GM12878 (cell line): ENCODE results near the gene MEI1. TPM values are rescaled to one million over a fixed set of nuclear protein-coding genes. Genes with fewer than 3 reads are reported as not detected.

Experiments used
- ATAC-seq: fragments of 200-7000 bp; cut with Tn5 transposase; 3 replicates; pipeline ENCODE4 v1.9.1; 2020; ENCODE audit warnings: mild to moderate bottlenecking, moderate library complexity
- BruUV-seq: library from RNA; stranded (reverse); fragments of 400-500 nt; replicated peaks from 2 replicates; lab custom pipeline; 2021; lab: Mats Ljungman, UMichigan
- CTCF ChIA-PET: fragments of 300-600 bp; sonication (Branson Sonifier 250); formaldehyde crosslinking; extraction: SDS; loops from one replicate; lab custom pipeline; 2021; ENCODE audit warnings: inconsistent platforms; lab: Yijun Ruan, JAX
- POLR2A ChIA-PET: fragments of 350-600 bp; formaldehyde crosslinking; extraction: SDS; loops from one replicate; lab custom pipeline; 2021; ENCODE audit warnings: inconsistent platforms; lab: Charles Lee
- RAD21 ChIA-PET: fragments of 300-600 bp; sonication (Branson Sonifier 250); formaldehyde crosslinking; loops from one replicate; lab custom pipeline; 2023; ENCODE audit warnings: antibody characterized with exemption; ENCODE audit not compliant: unreplicated experiment; lab: Charles Lee
- SMC1A ChIA-PET: fragments of 300-600 bp; sonication (Branson Sonifier 250); formaldehyde crosslinking; loops from one replicate; lab custom pipeline; 2023; ENCODE audit not compliant: unreplicated experiment, uncharacterized antibody; lab: Charles Lee
- DNase-seq: peaks from one replicate; pipeline ENCODE4 v3.0.0-alpha.2; 2011; ENCODE audit warnings: low read depth, low spot score
- FAIRE-seq: peaks from 3 replicates; lab custom pipeline; 2011; peaks lifted over from hg19 to GRCh38; lab: Jason Lieb, UNC
- H2AFZ ChIP-seq: 2 replicates; pipeline ENCODE4 v1.6.0; 2011; ENCODE audit warnings: low read depth, low read length, control low read depth; ENCODE audit not compliant: control insufficient read depth
- H3K27ac ChIP-seq: 2 replicates; pipeline ENCODE4 v1.5.1; 2011; ENCODE audit warnings: control low read depth; ENCODE audit not compliant: control insufficient read depth, insufficient read depth
- H3K27me3 ChIP-seq, 2 experiments: replicated peaks in 1 of 2; 2 replicates each; pipeline versions ENCODE4 v1.6.0 to v1.6.1; 2011; ENCODE audit warnings: low read length in 1 of 2; ENCODE audit not compliant: control insufficient read depth in 2 of 2, insufficient read depth in 2 of 2
- H3K36me3 ChIP-seq, 2 experiments: 2 replicates each; pipeline ENCODE4 v1.5.1; 2011; ENCODE audit warnings: low read length in 1 of 2; ENCODE audit not compliant: control insufficient read depth in 2 of 2, insufficient read depth in 2 of 2
- H3K4me1 ChIP-seq: 2 replicates; pipeline ENCODE4 v1.6.1; 2011; ENCODE audit warnings: mild to moderate bottlenecking, low read length, moderate library complexity, mixed read lengths; ENCODE audit not compliant: control insufficient read depth, insufficient read depth
- H3K4me2 ChIP-seq: 2 replicates; pipeline ENCODE4 v1.6.0; 2011; ENCODE audit warnings: control low read depth; ENCODE audit not compliant: control insufficient read depth, insufficient read depth
- H3K4me3 ChIP-seq: fragments of 200-600 bp; sonication (generic); 2 replicates; pipeline ENCODE4 v1.5.1; 2016
- H3K79me2 ChIP-seq: 2 replicates; pipeline ENCODE4 v1.6.0; 2011; ENCODE audit warnings: low read length; ENCODE audit not compliant: control insufficient read depth, insufficient read depth
- H3K9ac ChIP-seq: 2 replicates; pipeline ENCODE4 v1.8.0; 2011; ENCODE audit warnings: low read length, control low read depth, mixed read lengths; ENCODE audit not compliant: control insufficient read depth, insufficient read depth
- H3K9me3 ChIP-seq: replicated peaks from 3 replicates; pipeline ENCODE4 v1.5.1; 2011; ENCODE audit warnings: mild to moderate bottlenecking, low read length; ENCODE audit not compliant: control insufficient read depth, insufficient read depth
- H4K20me1 ChIP-seq: 2 replicates; pipeline ENCODE4 v1.6.0; 2011; ENCODE audit not compliant: control insufficient read depth, insufficient read depth
- CHD4 ChIP-seq: fragments of 200-600 bp; sonication (generic); IDR thresholded peaks from 2 replicates; pipeline ENCODE4 v1.6.1; 2016; ENCODE audit warnings: mild to moderate bottlenecking
- CUX1 ChIP-seq: IDR thresholded peaks from 2 replicates; pipeline ENCODE4 v1.6.1; 2012; ENCODE audit warnings: improper control_type of control experiment, low read depth, low read length; ENCODE audit not compliant: insufficient replicate concordance
- GATAD2B ChIP-seq: fragments of 450-650 bp; conservative IDR thresholded peaks from 2 replicates; pipeline ENCODE4 v1.6.1; 2017; ENCODE audit warnings: low read depth, mild to moderate bottlenecking, moderate library complexity
- HDAC2 ChIP-seq: fragments of 200-600 bp; sonication (generic); IDR thresholded peaks from 2 replicates; pipeline ENCODE4 v1.6.1; 2017
- KDM1A ChIP-seq: fragments of 200-600 bp; sonication (generic); IDR thresholded peaks from 2 replicates; pipeline ENCODE4 v1.6.1; 2016; ENCODE audit warnings: borderline replicate concordance
- KLF5 ChIP-seq: fragments of 450-650 bp; IDR thresholded peaks from 2 replicates; pipeline ENCODE4 v1.6.1; 2014; ENCODE audit warnings: mild to moderate bottlenecking; ENCODE audit not compliant: partially characterized antibody
- NFIC ChIP-seq: IDR thresholded peaks from 2 replicates; pipeline ENCODE4 v1.6.1; 2012; ENCODE audit warnings: low read depth, mild to moderate bottlenecking, inconsistent platforms, low read length, moderate library complexity
- NFYA ChIP-seq: IDR thresholded peaks from 2 replicates; pipeline ENCODE4 v1.6.1; 2011; ENCODE audit warnings: low read depth, mild to moderate bottlenecking, low read length, improper control_type of control experiment, borderline replicate concordance
- PAX8 ChIP-seq: fragments of 450-650 bp; IDR thresholded peaks from 2 replicates; pipeline ENCODE4 v1.6.1; 2017; ENCODE audit warnings: mild to moderate bottlenecking, moderate library complexity
- RAD51 ChIP-seq: fragments of 450-650 bp; IDR thresholded peaks from 2 replicates; pipeline ENCODE4 v1.6.1; 2016; ENCODE audit warnings: moderate library complexity, mild to moderate bottlenecking, inconsistent platforms
- RELA ChIP-seq: fragments of 450-650 bp; IDR thresholded peaks from 2 replicates; pipeline ENCODE4 v1.8.0; 2014; ENCODE audit warnings: borderline replicate concordance; ENCODE audit not compliant: partially characterized antibody
- SUZ12 ChIP-seq: fragments of 200-600 bp; sonication (generic); IDR thresholded peaks from one replicate; pipeline ENCODE4 v1.6.1; 2018; ENCODE audit warnings: antibody characterized with exemption, mild to moderate bottlenecking; ENCODE audit not compliant: unreplicated experiment
- TARDBP ChIP-seq: IDR thresholded peaks from 2 replicates; pipeline ENCODE4 v1.6.1; 2016; ENCODE audit warnings: borderline replicate concordance
- WRNIP1 ChIP-seq: IDR thresholded peaks from 2 replicates; pipeline ENCODE4 v1.6.1; 2011; ENCODE audit warnings: low read depth, low read length, improper control_type of control experiment, borderline replicate concordance
- ZNF207 ChIP-seq: fragments of 450-650 bp; IDR thresholded peaks from 2 replicates; pipeline ENCODE4 v1.6.1; 2014; ENCODE audit warnings: antibody characterized with exemption, mild to moderate bottlenecking, borderline replicate concordance
- ZNF622 ChIP-seq: fragments of 450-650 bp; IDR thresholded peaks from 2 replicates; pipeline ENCODE4 v1.6.1; 2017; ENCODE audit warnings: mild to moderate bottlenecking, inconsistent platforms
- WGBS: methylation state at CpG from one replicate; pipeline ENCODE4 v1.1.6; 2016; ENCODE audit warnings: low lambda C conversion rate; ENCODE audit not compliant: insufficient replicate concordance, insufficient coverage; ENCODE audit errors: missing lambda C conversion rate; 5-methylcytosine and 5-hydroxymethylcytosine counted together
- in situ Hi-C: fragments of 300-500 bp; cut with MboI; formaldehyde crosslinking; loops from 9 replicates; pipeline ENCODE4 v1.14.3; 2018; ENCODE audit warnings: mixed read lengths
- intact Hi-C: fragments of 100-400 bp; cut with micrococcal nuclease; formaldehyde crosslinking; loops from one replicate; pipeline ENCODE4 v1.14.2; 2022; ENCODE audit not compliant: unreplicated experiment
- polyA plus RNA-seq, 11 experiments: library from polyadenylated mRNA; depleted of rRNA in 4 of 11; unstranded in 6 of 11; stranded (reverse) in 5 of 11; fragments of >200 nt; fragmentation: Nextera tagmentation in 4 of 11; fragmentation: Illumina TruSeq in 1 of 11; extraction: Ambion mirVana in 4 of 11; extraction: Trizol in 1 of 11; gene quantifications; 1 replicate in 1 of 11; 2 replicates in 10 of 11; pipeline versions ENCODE4 v1.2.1 to v1.2.3, GENCODE V29; 2011 to 2016; ENCODE audit warnings: inconsistent platforms in 2 of 11, missing spikeins in 2 of 11, low read depth in 1 of 11
- total RNA-seq, 4 experiments: library from RNA; depleted of rRNA in 3 of 4; stranded (reverse); fragments of >200 nt in 3 of 4; fragmentation: Illumina TruSeq in 1 of 4; extraction: Trizol in 1 of 4; gene quantifications; 2 replicates each; pipeline versions ENCODE4 v1.2.1 to v1.2.3, GENCODE V29; 2013 to 2021

The MEI1 gene
- total and polyA plus RNA-seq, 10 of the 15 experiments (the other 5 are each of a cell fraction or from before 2014, with no cell fraction given): 27.9 to 48.9 (median 35.8) TPM

- peak; percentile 51; the same call in 1 of the 2 replicates for TF ChIP-seq NFIC
- no peak for TF ChIP-seq PAX8
These were observed 53.0 kb downstream of the MEI1 start (continued) for GRCh38 chr22:41752011-41752970.

- Histone ChIP-seq H3K9ac (no peak overlapping the region), H2AFZ (no peak overlapping the region), H3K4me2 (no peak overlapping the region; the same call in 1 of the 2 replicates), H3K36me3 (no peaks in the 10 kb centered on the region), H3K4me1 (peaks cover 30% of the 10 kb centered on the region), H3K9me3 (no peaks in the 10 kb centered on the region), H4K20me1 (no peaks in the 10 kb centered on the region), H3K27me3 (no peaks in the 10 kb centered on the region), H3K4me3 (no peak overlapping the region), H3K79me2 (no peaks in the 10 kb centered on the region), H3K27ac (no peak overlapping the region)
- ChIA-PET POLR2A (no interaction called here), RAD21 (interaction anchor here (1.0 to 3.5 kb wide), 2 partner anchors 23 to 56 kb away, joined by 3 to 21 read pairs; partner anchors contain the start of gene MEI1), CTCF (interaction anchor here (1.7 to 2.6 kb wide), 4 partner anchors 9 to 56 kb away, joined by 4 to 18 read pairs (median 10); partner anchors contain the start of gene MEI1), SMC1A (interaction anchor here (0.9 to 2.3 kb wide), 3 partner anchors 27 to 108 kb away, joined by 3 to 7 read pairs (median 4); no protein-coding TSS in a partner anchor)
- no peak for DNase-seq
- 65% methylated on average over 2 of the region's 2 CpGs for WGBS
- FAIRE-seq: no peak
- in situ Hi-C loops: no loop called here
- intact Hi-C loops: no loop called here
- BruUV-seq: no TSS peak
- ATAC-seq: no peak
- TF ChIP-seq KDM1A (no peak), ZNF207 (no peak), TARDBP (no peak), CUX1 (no peak), GATAD2B (no peak), CHD4 (no peak), HDAC2 (no peak), RAD51 (no peak), NFYA (no peak), KLF5 (no peak), RELA (no peak), SUZ12 (no peak), WRNIP1 (no peak), ZNF622 (no peak)
These were observed 54.7 kb downstream of the MEI1 start for GRCh38 chr22:41753984-41754383.
